Stimulated activated CD8-positive, alpha-beta memory T cell treated with anti-CD3 and anti-CD28 coated beads, Interleukin-12 subunit alpha, Interleukin-12 subunit beta, amount 100 ng/mL, for 4 hours (primary cell): Measurements from ENCODE around the gene FOXO3.

Experiments
- DNase-seq: peaks from one replicate; pipeline ENCODE4 v3.0.0-alpha.2; 2020; ENCODE audit warnings: low read depth

Gene FOXO3

GRCh38 chr6:108576709-108577108 lies 16.0 kb downstream of the FOXO3 start:
- DNase-seq, result no peak

- no peak for DNase-seq
Measured at GRCh38 chr6:108578166-108578565, 17.4 kb downstream of the FOXO3 start.

- no peak for DNase-seq
Measured at GRCh38 chr6:108578595-108579327, 18.0 kb downstream of the FOXO3 start.

- DNase-seq, result no peak
Measured at GRCh38 chr6:108579328-108579721, 18.6 kb downstream of the FOXO3 start.

- DNase-seq, result no peak
Measured at GRCh38 chr6:108580646-108581045, 19.9 kb downstream of the FOXO3 start.

- no peak for DNase-seq
Measured at GRCh38 chr6:108581237-108581931, 20.7 kb downstream of the FOXO3 start.

GRCh38 chr6:108581932-108582475 lies 21.3 kb downstream of the FOXO3 start:
- DNase-seq, result no peak

GRCh38 chr6:108582618-108583017 lies 21.9 kb downstream of the FOXO3 start:
- DNase-seq, result no peak

GRCh38 chr6:108584323-108584722 lies 23.6 kb downstream of the FOXO3 start:
- DNase-seq, result no peak

GRCh38 chr6:108585359-108585758 lies 24.6 kb downstream of the FOXO3 start:
- no peak for DNase-seq

GRCh38 chr6:108585921-108586536 lies 25.3 kb downstream of the FOXO3 start:
- DNase-seq, result no peak

GRCh38 chr6:108587258-108588059 lies 26.7 kb downstream of the FOXO3 start:
- no peak for DNase-seq

GRCh38 chr6:108588586-108588985 lies 27.9 kb downstream of the FOXO3 start:
- DNase-seq, result no peak

- no peak for DNase-seq
Measured at GRCh38 chr6:108589244-108589791, 28.6 kb downstream of the FOXO3 start.

GRCh38 chr6:108591040-108591816 lies 30.5 kb downstream of the FOXO3 start:
- DNase-seq, result no peak

GRCh38 chr6:108592371-108593337 lies 31.9 kb downstream of the FOXO3 start:
- DNase-seq, result peak; percentile 27

- DNase-seq, result no peak
Measured at GRCh38 chr6:108594151-108594550, 33.4 kb downstream of the FOXO3 start.

GRCh38 chr6:108594640-108595039 lies 33.9 kb downstream of the FOXO3 start:
- no peak for DNase-seq

- DNase-seq, result no peak
Measured at GRCh38 chr6:108596956-108597355, 36.2 kb downstream of the FOXO3 start.
